Measurements from ENCODE around the gene NKX2-3.

NKX2-3 gene

GRCh38 chr10:99526861-99527504, 5.8 kb upstream of the NKX2-3 start:
- DNase-seq = no peak

- DNase-seq = no peak
These were observed 4.9 kb upstream of the NKX2-3 start for GRCh38 chr10:99527526-99528493.

DNA sequence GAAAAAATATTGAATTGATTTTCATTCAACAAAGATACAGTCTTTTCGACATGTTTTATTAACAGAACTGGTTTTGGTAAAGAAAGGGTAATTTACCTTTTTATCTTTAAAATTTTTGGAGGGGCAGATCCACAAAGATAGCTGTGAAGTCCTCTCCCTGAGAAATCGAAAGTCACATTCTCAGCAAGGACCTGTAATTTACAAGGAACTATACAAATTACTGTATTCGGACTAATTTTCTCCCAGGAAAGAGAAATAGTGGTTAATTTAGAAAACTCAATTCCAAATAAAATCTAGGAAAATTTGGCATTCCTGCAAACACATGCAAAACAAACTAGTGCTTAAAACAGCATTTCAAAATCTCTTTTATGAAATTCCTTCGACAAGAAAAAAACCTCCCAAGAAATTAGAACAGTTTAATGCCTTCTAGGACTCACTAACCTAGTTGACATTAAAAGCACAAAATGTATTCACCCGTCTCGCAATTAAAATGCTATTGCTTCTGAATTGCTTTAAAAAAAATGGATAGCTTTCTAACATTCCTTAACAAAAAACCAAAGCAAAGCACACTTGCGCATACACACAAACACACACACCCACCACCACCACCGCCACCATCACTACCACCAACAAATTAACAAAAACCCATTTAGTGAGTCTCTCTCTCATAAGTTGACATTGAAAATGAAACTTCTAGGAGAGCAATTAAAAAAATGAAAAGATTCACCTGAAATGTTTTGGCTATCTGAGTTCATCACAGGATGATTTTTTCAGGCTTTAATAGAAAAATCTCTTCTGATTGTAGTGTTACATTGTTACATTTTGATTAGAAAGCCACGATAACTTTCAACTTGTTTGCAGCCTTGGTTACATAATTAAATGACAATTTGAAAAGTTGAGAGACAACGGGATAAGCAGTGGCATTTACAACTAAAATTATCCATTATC, 4.0 kb upstream of the NKX2-3 start:
- no peak for DNase-seq

DNA sequence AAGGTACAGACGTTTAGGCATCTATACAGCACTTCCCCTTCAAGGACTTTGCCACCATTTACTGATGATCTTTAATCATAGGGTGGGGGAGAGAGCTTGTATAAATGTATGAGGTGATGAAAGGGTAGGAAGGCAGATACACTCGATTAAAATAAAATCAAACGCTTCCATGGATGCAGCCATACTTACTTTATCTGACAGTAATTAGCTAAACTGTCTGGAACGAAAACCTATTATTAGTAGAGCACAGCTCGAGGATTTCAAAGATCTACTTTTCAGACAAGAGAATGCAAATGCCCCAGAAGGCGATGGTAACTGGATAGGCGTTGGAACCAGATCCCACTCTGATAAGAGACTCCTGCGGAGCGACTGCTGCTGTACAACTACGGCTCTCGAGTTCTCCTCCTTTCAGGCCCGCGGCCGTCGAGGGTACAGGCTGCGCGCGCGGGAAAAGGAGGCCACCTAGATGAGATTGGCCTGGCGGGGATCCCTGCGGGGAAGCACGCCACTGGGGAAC, 3.1 kb upstream of the NKX2-3 start:
- DNase-seq = no peak

DNA sequence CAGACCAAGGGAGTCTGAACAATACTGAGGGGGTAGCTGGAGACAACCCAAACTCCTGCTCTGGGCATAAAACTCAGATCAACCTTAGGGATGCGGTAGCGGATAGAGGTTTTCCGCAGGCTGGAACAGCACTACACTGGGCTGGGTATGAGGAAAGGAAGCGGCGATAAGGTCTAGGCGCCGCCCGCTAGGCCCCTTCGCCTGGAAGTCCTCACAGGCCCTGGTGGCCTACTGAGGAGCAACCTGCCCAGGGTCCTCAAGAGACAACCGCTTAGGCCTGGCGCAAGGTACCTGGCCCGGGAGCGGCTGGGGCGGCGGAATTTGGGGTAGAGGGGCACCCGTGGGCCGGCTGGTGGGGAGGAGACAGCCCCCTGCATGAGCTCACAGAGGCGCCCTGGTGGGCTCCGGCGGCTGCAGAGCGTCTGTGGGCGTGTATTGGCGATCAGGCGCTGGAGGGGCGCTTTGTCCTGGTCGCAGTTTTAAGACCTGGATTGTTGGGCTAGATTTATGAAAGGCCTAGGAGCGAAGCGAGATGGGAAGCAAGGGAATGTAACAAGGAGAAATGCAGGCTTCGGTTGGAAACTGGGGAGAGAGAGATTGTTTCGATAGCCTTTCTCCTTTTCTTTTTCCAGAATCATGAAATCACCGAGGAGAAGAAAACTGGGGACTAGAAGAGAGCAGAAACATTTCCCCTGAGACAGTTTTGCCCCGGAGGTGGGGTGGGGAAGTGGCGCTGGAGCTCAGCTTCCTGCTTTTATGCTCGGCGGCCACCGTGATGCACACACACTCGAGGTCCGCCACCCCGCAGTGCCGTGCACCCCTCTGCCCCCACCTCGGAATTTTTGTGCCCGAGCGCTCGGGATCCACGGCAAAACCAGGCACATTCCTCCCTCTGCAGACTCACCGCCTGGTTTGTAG, 2.4 kb upstream of the NKX2-3 start:
- DNase-seq = no peak

DNA sequence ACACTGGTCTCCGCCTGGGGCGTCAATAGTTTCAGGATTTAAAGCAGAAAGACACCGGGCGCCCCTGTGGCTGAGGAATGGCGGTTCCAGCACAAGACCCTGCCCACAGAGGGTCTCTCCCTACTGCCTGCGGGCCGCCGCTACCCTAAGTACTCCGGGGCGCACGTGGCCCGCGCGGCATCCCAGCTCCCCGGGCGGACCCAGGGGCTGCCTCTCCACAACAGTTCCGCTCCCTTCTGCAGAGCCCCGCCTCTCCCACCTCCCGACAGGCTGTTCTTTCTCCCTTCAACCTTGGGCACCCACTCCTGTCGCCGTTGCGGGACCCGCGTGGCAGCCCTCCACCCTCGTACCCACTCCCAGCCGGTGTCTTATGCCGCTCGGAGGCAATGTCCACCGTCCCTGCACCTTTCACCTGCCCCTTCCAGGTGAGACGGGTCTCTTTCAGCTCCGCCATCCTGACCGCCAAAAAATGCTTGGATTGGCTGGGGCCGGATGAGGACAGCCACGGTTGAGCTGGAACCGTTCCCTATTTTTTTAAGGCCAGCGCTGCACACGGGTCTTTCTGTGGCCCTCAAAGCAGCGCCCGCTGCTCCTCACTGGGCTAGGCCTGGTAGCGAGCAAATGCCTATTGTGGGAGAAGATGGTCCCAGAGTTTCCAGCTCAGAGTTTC, 1.6 kb upstream of the NKX2-3 start:
- DNase-seq = no peak

GRCh38 chr10:99531696-99532593, 797 bp upstream of the NKX2-3 start:
- no peak for DNase-seq

- DNase-seq = no peak
These were observed 1.0 kb downstream of the NKX2-3 start for GRCh38 chr10:99533496-99534449.

DNA sequence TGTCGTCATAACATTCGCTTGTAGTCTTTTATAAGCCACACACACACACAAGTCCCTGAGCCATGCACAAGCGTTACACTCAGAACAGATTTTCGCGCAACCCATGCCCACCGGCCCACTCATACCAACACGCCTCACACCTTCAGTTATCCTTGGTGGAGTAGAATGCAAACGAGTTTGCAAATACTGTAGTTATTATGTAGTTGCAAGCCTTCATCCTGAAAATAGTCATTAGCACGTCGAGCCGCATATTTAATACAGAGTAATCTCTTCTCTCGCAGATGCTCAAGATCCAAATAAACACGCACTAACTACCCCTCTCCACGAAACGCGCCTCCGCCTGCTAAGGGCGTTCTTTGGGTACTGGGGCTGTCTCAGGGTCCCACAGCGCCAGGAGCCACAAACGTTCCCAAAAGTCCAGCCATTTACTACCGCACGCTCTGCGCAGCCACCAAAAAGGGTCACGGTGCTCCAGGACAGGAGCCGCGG, 1.8 kb downstream of the NKX2-3 start:
- DNase-seq = no peak

GRCh38 chr10:99534939-99535763, 2.4 kb downstream of the NKX2-3 start:
- DNase-seq = no peak

GRCh38 chr10:99535764-99536337, 3.1 kb downstream of the NKX2-3 start:
- no peak for DNase-seq

DNA sequence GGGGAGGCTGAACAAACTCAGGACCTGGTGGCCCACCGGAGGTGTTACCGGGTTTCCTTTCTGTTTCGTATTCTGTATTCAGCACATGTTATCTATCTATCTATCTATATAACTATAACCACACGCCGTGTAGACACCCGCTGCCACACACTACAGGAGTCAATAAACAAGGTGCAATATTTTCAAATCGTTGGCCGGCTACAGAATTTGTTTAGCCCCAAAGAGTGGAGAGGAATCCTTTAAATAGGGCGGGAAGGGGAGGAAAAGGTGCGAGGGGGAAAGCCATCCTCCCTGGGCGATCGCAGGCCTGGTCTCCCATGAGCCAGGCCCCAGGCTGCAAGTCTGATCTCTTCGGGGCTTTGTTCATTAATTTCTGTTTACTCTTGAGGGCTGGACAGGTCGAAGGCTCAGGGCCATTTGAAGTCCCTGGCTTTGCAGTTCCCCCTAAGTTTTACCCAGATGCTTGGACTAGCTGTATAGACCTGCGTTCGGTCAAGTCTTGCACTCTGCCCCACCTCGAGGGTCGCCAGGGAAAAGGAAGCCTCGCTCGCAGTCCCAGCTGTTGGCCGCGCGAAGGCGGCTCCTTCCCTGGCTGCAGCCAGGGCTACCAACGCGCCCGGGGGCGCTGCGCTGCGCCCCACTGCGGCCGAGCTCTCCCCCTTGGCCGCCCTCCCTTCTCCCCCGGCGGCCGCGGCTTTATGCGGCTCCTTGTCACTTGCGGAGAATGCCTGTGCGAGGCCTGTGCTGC, 3.8 kb downstream of the NKX2-3 start:
- no peak for DNase-seq

DNA sequence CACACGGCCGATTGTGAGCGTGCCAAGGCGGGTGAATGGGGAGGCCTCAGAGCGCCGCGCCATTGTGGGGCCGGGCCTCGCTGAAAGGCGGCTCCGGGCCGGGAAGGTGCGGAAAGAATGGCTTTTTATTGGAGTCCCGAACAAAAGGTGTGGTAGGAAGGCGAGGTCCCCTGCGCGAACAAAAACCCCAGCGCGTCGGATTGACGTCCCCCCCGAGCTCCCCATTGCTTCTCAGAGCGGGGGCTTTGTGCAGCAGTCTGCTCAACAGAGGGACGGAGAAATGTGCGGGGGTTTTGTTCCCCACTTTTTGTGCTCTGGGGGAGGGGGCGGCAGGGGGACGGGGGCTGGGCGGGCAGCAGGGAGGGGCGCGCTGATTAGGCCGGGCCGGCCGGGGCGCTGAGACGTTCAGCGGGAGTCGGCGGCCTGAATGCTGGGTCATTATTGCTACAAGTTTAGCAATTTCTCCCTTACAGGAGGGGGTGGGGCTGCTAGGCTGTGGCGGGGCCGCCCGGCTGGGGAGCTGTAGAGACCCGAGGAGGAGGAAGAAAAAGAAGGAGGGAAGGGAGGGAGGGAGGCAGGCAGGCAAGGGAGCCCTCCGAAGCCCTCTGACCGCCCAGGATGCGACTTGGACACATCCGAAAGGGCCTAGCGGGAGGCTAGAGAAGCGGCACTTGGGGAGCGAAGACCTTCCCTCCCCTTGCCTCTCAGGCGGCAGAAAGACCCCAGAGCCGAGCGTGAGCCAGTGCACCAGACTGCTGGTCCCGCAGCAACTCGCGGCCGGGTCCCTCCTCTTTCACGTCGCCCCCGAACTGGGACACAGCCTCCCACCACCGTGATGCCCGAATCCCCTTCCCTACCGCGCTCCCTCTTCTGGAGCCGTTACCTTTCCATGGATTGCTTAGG, 4.6 kb downstream of the NKX2-3 start:
- no peak for DNase-seq

- no peak for DNase-seq
These were observed 5.5 kb downstream of the NKX2-3 start for GRCh38 chr10:99537989-99538917.

All from NCI-H2081 treated with DMSO at 0.1 percent for 48 hours (cell line).